Aorta (tissue), 5 donors: ENCODE data around the gene CGB1. TPM values are rescaled to one million over a fixed set of nuclear protein-coding genes. Genes with fewer than 3 reads are reported as not detected.
"Not testable (repeated sequence)": the region's sequence is repeated elsewhere in the genome, so short reads cannot be mapped to it uniquely, and the experiment has no call there.

Source experiments
- ATAC-seq: fragments of 200-7000 bp; cut with Tn5 transposase; one replicate; pipeline ENCODE4 v1.9.1; 2022; ENCODE audit warnings: moderate library complexity; ENCODE audit not compliant: low FRiP score
- DNase-seq, 2 donors: peaks; one replicate each; pipeline ENCODE4 v3.0.0-alpha.2; 2020
- H3K27ac ChIP-seq, 2 donors: one replicate each; pipeline ENCODE4 v1.5.1; 2013; ENCODE audit warnings: low read length in 2 of 2, mild to moderate bottlenecking in 2 of 2, moderate library complexity in 2 of 2, control low read depth in 1 of 2, inconsistent platforms in 1 of 2, low read depth in 1 of 2
- H3K27me3 ChIP-seq, 2 donors: one replicate each; pipeline ENCODE4 v1.6.1; 2013; ENCODE audit warnings: control low read depth in 1 of 2, low read length in 1 of 2, mild to moderate bottlenecking in 1 of 2, moderate library complexity in 1 of 2; ENCODE audit not compliant: insufficient read depth in 2 of 2, control insufficient read depth in 1 of 2
- H3K36me3 ChIP-seq, 2 donors: one replicate each; pipeline ENCODE4 v1.6.1; 2013; ENCODE audit warnings: control low read depth in 1 of 2, low read length in 1 of 2, mild to moderate bottlenecking in 1 of 2; ENCODE audit not compliant: insufficient read depth in 2 of 2, control insufficient read depth in 1 of 2
- H3K4me1 ChIP-seq, 2 donors: one replicate each; pipeline ENCODE4 v1.6.1; 2013; ENCODE audit warnings: low read length in 2 of 2, control low read depth in 1 of 2, mild to moderate bottlenecking in 1 of 2, moderate library complexity in 1 of 2; ENCODE audit not compliant: insufficient read depth in 2 of 2, control insufficient read depth in 1 of 2
- H3K4me3 ChIP-seq, 2 donors: one replicate each; pipeline ENCODE4 v1.5.1; 2013; ENCODE audit warnings: low read length in 2 of 2, control low read depth in 1 of 2, mild to moderate bottlenecking in 1 of 2
- H3K9me3 ChIP-seq: one replicate; pipeline ENCODE4 v1.6.1; 2013; ENCODE audit warnings: mild to moderate bottlenecking, low read length; ENCODE audit not compliant: control insufficient read depth
- WGBS, 2 donors: extraction: QIAGEN DNeasy Blood & Tissue Kit; methylation state at CpG; one replicate each; pipeline ENCODE4 v1.1.7; 2013; 5-methylcytosine and 5-hydroxymethylcytosine counted together
- intact Hi-C, 2 donors: fragments of 100-400 bp; cut with DNase I; formaldehyde crosslinking; loops; one replicate each; pipeline versions ENCODE4 v1.14.2 to v1.15.0; 2022
- polyA plus RNA-seq, 2 donors: library from polyadenylated mRNA; stranded (reverse); fragments of 200-250 nt; gene quantifications; one replicate each; pipeline ENCODE4 v1.2.3, GENCODE V29; 2013
- total RNA-seq, 2 donors: library from RNA; stranded (reverse); fragmentation: NEBNext Ultra II Directional; extraction: Animal tissue kit (Norgen Biotek cat#: 25700); gene quantifications; one replicate each; pipeline ENCODE4 v1.2.1, GENCODE V29; 2021
- donor health status: healthy with polysubstance abuse.
- donor health status: Bipolar disorder and iron deficiency.
- donor health status: DM: no; HTN: no; CAD: no.
- donor health status: DM: no; HTN: no; CAD: no.
- donor health status: DM: yes; HTN: yes; CAD: no.

The CGB1 gene
- total and polyA plus RNA-seq, 4 donors = not detected

GRCh38 chr19:49019242-49019932 is 17.3 kb downstream of the CGB1 start:
- intact Hi-C loops = no loop called here
- DNase-seq = peak; percentile 76 to 89
- Histone ChIP-seq H3K27ac (no peak overlapping the region), H3K27me3 (no peaks in the 10 kb centered on the region), H3K4me3 (no peak overlapping the region), H3K4me1 (no peaks in the 10 kb centered on the region), H3K36me3 (no peaks in the 10 kb centered on the region), H3K9me3 (no peaks in the 10 kb centered on the region)
- peak; percentile 64 for ATAC-seq
- WGBS, 2 donors = 14 to 21% methylated on average over 17 to 41 of the region's 41 CpGs

- H3K36me3 ChIP-seq = not testable (repeated sequence)
Observed at GRCh38 chr19:49018388-49019241, 18.1 kb downstream of the CGB1 start.

GRCh38 chr19:49017666-49018351 is 18.9 kb downstream of the CGB1 start:
- no peaks in the 10 kb centered on the region for H3K27me3 ChIP-seq
- H3K27ac ChIP-seq = no peak overlapping the region

More at GRCh38 chr19:49018388-49019241, 18.1 kb downstream of the CGB1 start:
- peak overlapping the region in 1 of 2 donors; percentile 5 for H3K4me3 ChIP-seq
- 3 to 4% methylated on average over 41 to 50 of the region's 50 CpGs for whole genome bisulfite sequencing, 2 donors
- H3K27ac ChIP-seq, H3K4me1 ChIP-seq, intact Hi-C loops, H3K27me3 ChIP-seq, H3K9me3 ChIP-seq: not testable (repeated sequence)
- DNase-seq (peak in 1 of 2 donors; percentile 81), ATAC-seq (peak; percentile 8)

GRCh38 chr19:49017041-49017665 is 19.5 kb downstream of the CGB1 start, which contains the start of gene LHB:
Gene LHB, minus strand, starts transcription at chr19:49017091. Its CDS starts 10 bp downstream, at chr19:49017081.
- H3K27me3 ChIP-seq = no peaks in the 10 kb centered on the region
- intact Hi-C loops = no loop called here
- H3K36me3 ChIP-seq = no peaks in the 10 kb centered on the region
- H3K4me3 ChIP-seq = peak within 1 kb of the TSS; percentile 5 to 28
- no peak within 1 kb of the TSS for H3K27ac ChIP-seq
- ATAC-seq (no peak), DNase-seq (no peak)
- H3K4me1 ChIP-seq = no peaks in the 10 kb centered on the region
- WGBS, 2 donors = 73 to 76% methylated on average over 17 of the region's 17 CpGs
- no peaks in the 10 kb centered on the region for H3K9me3 ChIP-seq

More at GRCh38 chr19:49017666-49018351, 18.9 kb downstream of the CGB1 start:
- DNase-seq (peak; percentile 67 to 86), ATAC-seq (peak; percentile 37)
- Histone ChIP-seq H3K4me3 (peak overlapping the region; percentile 5 to 28), H3K36me3 (no peaks in the 10 kb centered on the region), H3K9me3 (no peaks in the 10 kb centered on the region), H3K4me1 (no peaks in the 10 kb centered on the region)
- WGBS, 2 donors = 1% methylated on average over 62 of the region's 62 CpGs
- intact Hi-C loops = no loop called here

- Histone ChIP-seq H3K4me3 (no peak overlapping the region), H3K9me3 (no peaks in the 10 kb centered on the region), H3K4me1 (no peaks in the 10 kb centered on the region), H3K27me3 (no peaks in the 10 kb centered on the region), H3K36me3 (no peaks in the 10 kb centered on the region), H3K27ac (no peak overlapping the region)
- DNase-seq (no peak), ATAC-seq (no peak)
- intact Hi-C loops = no loop called here
- WGBS, 2 donors = 91 to 94% methylated on average over 22 to 29 of the region's 29 CpGs
Observed at GRCh38 chr19:49016067-49016839, 20.4 kb downstream of the CGB1 start.

GRCh38 chr19:49014870-49015255 is 21.8 kb downstream of the CGB1 start:
- intact Hi-C loops = no loop called here
- no peaks in the 10 kb centered on the region for H3K36me3 ChIP-seq
- ATAC-seq (no peak), DNase-seq (no peak)
- no peaks in the 10 kb centered on the region for H3K9me3 ChIP-seq
- no peaks in the 10 kb centered on the region for H3K27me3 ChIP-seq
- WGBS, 2 donors = 91% methylated on average over 18 of the region's 18 CpGs
- H3K27ac ChIP-seq = no peak overlapping the region
- no peaks in the 10 kb centered on the region for H3K4me1 ChIP-seq
- H3K4me3 ChIP-seq = no peak overlapping the region

GRCh38 chr19:49014123-49014869 is 22.4 kb downstream of the CGB1 start:
- intact Hi-C loops = no loop called here
- H3K27ac ChIP-seq = no peak overlapping the region
- DNase-seq (no peak), ATAC-seq (no peak)
- no peak overlapping the region for H3K4me3 ChIP-seq
- no peaks in the 10 kb centered on the region for H3K9me3 ChIP-seq
- 92 to 94% methylated on average over 32 of the region's 32 CpGs for WGBS, 2 donors
- H3K27me3 ChIP-seq = no peaks in the 10 kb centered on the region
- H3K36me3 ChIP-seq = no peaks in the 10 kb centered on the region
- no peaks in the 10 kb centered on the region for H3K4me1 ChIP-seq
